Measurements from ENCODE around the gene BNC2.
"Not testable (repeated sequence)": the region's sequence is repeated elsewhere in the genome, so short reads cannot be mapped to it uniquely, and the experiment has no call there.

Gene BNC2

GRCh38 chr9:16484180-16484579 lies 386.3 kb downstream of the BNC2 start:
- no peak for DNase-seq

- DNase-seq: no peak
These were observed 387.7 kb downstream of the BNC2 start for GRCh38 chr9:16482764-16483163.

DNA sequence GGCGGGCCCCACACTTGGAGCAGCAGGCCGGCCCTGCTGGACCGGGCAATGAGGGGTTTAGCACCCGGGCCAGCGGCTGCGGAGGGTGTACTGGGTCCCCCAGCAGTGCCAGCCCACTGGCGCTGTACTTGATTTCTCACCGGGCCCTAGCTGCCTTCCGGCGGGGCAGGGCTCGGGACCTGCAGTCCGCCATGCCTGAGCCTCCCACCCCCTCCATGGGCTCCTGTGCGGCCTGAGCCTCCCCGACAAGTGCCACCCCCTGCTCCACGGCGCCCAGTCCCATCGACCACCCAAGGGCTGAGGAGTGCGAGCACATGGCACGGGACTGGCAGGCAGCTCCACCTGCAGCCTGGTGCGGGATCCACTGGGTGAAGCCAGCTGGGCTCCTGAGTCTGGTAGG lies 389.9 kb downstream of the BNC2 start:
- DNase-seq: not testable (repeated sequence)

DNA sequence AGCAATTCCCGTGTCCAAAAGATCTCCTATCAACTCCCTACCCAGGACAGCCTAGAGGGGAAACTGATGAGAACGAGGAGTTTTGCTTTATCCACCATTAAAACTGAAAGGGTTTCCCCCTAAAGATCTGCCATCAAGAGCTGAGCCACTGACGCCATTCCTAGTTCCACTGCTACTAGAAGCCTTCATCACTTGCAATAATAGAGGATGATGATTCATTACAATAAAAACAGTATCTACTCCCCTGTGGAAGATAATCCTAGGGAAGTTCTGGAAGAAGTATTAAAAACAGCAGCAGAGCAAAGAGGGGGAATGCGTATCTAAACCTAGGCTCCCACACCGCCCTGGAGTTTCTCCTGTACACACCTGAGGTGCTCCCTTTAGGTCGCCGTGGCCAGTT lies 394.5 kb downstream of the BNC2 start:
- DNase-seq: no peak

GRCh38 chr9:16475257-16475656 lies 395.2 kb downstream of the BNC2 start:
- peak; percentile 42 for DNase-seq

DNA sequence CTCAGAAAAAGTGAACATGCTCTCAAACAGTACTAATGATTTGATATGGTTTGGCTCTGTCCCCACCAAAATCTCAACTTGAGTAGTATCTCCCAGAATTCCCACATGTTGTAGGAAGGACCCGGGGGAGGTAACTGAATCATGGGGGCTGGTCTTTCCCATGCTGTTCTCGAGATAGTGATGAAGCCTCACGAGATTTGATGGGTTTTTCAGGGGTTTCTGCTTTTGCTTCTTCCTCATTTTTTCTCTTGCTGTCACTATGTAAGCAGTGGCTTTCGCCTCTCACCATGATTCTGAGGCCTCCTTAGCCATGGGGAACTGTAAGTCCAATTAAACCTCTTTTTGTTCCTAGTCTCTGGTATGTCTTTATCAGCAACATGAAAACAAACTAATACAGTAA lies 401.3 kb downstream of the BNC2 start:
- DNase-seq: no peak

DNA sequence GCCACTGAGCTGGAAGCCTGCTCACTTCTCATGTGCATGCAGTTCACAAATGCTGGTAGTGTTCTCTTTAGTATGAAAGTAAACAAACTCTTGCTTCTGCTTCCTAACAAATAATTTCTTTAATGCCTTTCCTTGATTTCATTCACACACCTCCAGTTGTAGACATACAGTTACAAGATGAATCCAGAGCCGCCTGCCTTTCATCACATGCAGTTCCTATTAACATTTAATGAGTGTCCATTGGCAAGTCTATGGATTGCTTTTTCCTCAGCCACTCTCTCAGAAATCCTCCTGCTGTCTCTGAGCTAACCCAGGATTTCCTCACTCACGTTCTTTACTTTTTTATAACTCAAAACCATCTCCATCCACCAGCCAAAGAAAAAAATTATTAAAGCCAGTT lies 408.6 kb downstream of the BNC2 start:
- peak; percentile 26 for DNase-seq

GRCh38 chr9:16461137-16461840 lies 409.2 kb downstream of the BNC2 start:
- DNase-seq: peak; percentile 71

- DNase-seq: no peak
These were observed 409.8 kb downstream of the BNC2 start for GRCh38 chr9:16460696-16461095.

GRCh38 chr9:16459421-16460148 lies 410.9 kb downstream of the BNC2 start:
- DNase-seq: no peak

- DNase-seq: peak; percentile 2
These were observed 411.6 kb downstream of the BNC2 start for GRCh38 chr9:16458696-16459420.

- no peak for DNase-seq
These were observed 414.6 kb downstream of the BNC2 start for GRCh38 chr9:16455842-16456241.

- DNase-seq: no peak
These were observed 417.1 kb downstream of the BNC2 start for GRCh38 chr9:16453390-16453789.

DNA sequence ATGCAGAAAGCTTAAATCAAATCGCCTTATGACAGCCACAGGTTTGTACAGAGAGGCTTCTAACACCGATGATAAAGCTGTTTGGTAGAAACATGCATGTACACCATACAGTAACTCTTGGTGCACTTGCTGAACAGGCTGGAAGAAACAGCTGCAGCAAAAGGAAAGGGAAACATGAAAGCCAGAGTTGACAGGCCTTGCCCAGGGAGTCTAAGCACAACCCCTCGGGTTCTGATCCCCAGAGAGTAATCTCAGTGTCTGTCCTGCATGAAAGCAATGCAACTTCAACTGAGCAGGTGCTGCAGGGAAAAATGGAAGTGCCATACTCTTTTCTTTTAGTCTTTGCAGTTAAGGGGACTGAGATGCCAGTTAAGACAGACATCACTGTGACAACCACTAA lies 419.9 kb downstream of the BNC2 start:
- no peak for DNase-seq

DNA sequence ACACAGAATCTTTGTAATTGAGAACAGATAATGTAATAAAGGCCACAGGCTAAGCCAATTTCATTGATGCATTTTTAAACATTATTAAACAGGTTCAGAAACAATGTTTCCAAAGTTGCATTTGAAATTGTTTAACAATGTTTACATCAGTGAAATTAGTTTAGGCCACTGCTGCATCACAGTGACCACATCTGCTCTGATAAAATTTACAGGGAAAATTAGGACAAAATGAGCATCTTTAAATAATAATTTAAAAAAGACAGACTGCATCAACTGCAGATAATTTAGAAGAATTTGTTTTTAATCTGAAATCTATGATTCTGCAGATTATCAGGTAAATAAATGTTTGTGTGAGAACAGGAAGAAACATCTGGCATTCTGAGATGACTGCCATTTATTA lies 420.4 kb downstream of the BNC2 start:
- DNase-seq: no peak

DNA sequence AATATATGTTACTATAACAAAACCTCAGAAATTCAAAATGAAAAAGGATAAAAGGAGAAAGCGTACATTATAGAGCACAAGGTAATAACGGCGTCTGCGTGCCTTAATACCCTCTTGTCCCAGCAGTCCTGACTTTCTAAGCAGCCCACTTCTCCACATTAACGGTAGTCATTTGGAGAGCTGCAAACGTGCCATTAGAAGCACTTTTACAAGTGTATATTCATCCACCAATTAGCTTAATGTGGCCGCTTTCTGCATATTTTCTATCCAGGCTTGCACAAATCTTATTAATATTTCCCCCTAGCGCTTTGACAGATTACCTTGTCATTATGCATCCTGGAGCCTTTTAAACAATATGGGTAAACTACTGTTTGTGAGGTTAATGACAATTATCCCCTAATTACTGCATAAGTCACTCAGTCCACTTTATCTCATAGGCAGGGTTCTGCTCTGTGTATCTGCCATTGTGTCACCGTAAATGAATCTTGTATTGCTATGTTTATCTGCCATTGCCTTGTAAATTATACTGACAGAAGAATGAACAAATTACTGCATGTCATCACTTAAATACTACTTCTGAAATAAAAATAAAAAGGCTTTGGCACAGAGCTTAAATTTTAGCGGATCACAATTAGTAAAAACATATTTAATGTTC lies 421.3 kb downstream of the BNC2 start:
- no peak for DNase-seq

DNA sequence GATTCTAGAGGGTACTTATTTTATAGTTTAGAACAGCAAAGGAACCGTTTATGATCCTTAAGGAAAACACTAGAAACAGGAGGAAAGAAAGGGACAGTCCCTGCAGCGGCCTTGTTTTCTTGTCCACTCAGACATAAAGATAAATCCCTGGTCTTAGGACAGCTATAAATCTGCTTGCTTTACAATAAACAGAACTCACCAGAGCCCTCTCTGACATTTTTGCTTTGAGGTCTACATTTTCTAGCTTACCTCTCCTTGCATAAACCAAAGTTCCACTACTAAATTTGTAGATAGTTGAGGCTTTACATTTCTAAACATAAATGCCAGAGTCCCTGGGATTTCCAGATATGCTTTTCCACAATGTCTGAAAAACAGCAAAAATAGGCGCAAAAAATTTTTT lies 422.5 kb downstream of the BNC2 start:
- no peak for DNase-seq

DNA sequence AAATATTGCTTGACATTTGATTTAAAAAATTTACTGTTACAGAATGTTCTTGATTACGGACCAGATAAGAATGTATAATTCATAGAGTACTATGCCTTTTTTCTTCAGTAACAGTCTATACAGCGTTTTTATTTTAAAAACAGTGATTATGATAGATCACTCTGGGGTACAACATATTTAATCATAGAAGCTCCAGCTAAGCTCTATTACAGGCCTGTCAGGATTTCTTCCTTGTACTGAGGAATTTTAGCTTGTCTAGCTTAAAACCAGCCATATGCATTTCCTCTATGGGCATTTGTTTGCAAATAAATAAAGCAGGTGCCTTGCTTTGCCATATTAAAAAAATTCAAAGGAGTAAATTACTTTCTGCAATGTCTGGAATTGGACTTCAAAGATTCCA lies 423.8 kb downstream of the BNC2 start:
- DNase-seq: no peak

DNA sequence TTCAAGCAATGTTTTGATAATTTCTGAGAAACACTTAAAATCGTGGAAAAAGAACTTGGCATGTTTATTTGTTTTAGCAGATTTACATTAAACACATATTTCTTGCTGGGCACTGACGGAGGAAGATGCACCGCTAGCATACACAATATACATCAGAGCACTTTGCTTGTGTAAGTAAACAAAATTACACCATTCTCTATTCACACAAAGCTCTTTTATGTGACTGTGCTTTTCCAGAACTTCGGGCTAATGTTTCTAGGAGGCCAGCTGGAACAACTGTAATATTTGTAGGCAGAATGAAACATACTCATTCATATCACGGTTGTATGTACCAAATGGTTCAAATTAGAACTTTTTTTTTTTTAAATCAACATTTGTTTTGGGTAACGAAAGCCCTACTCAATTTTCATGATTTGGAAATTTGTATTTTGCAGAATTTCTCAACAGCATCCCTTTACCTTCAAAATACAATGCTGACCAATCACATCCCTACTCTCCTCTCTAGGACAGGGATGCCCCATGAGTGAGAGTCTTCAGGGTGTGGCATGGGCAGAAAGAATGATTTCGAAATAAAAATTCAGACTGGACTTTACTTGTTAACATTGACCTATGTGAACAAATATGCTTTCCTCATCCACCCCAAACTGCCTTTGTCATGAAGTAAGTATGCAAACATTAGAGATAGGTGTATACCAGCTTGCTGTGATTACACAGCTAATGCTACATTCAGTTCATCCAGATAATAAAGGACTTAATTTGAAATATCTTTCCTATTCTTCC lies 425.1 kb downstream of the BNC2 start:
- DNase-seq: no peak

GRCh38 chr9:16442622-16443021 lies 427.8 kb downstream of the BNC2 start:
- DNase-seq: no peak

DNA sequence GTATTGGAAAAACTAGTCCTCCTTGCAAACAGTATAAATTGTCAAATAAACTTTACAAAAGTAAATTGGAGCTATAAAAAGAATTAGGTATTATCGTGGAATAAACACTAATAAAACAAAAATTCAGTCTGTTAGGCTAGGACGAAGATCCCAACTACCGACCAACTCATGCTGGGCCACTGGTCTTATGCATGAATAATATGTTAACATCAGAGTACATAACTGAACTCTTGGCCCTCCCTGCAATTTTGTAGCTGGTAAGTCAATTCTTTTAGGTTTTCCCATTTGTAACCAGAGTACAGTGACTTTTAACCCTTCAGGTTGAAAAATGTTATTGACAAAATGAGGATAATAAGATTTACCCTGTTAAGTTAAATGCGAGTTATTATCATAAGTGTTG lies 428.7 kb downstream of the BNC2 start:
- no peak for DNase-seq

- not testable (repeated sequence) for DNase-seq
These were observed 431.6 kb downstream of the BNC2 start for GRCh38 chr9:16438831-16439230.

DNA sequence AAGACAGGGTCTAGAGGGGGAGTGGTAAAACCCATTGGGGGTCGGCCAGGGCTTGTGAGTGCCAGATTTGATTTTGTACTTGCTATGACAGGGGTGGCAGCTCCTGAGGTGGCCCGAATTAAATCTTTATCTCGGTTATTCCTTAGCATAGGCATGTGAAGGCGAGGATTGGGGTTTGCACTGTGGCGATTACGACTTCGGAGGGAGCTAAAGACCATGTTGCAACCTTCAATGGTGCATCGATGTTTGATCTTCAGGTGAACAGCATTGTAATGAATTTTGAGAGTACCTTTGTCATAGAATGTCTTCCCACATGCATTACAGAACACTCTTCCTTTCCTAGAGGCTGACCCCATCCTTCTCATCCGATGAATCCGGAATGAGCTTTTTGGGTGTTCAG lies 433.9 kb downstream of the BNC2 start:
- DNase-seq: no peak

Measured in DMS79 treated with DMSO at 0.1 percent for 48 hours (cell line).